Upper lobe of left lung (tissue), 6 donors: ENCODE data around the gene ZSWIM6. TPM values are rescaled to one million over a fixed set of nuclear protein-coding genes. Genes with fewer than 3 reads are reported as not detected.

Experiments
- ATAC-seq, 2 donors: fragments of 200-7000 bp; cut with Tn5 transposase; one replicate each; pipeline ENCODE4 v1.9.1; 2022; ENCODE audit warnings: mild to moderate bottlenecking in 2 of 2, moderate library complexity in 2 of 2; ENCODE audit not compliant: low FRiP score in 2 of 2
- DNase-seq, 2 donors: peaks; one replicate each; pipeline ENCODE4 v3.0.0-alpha.2; 2019 to 2020
- H3K27ac ChIP-seq, 4 donors: fragments of 200-600 bp; sonication (generic); one replicate each; pipeline ENCODE4 v1.5.1; 2016 to 2019
- H3K27me3 ChIP-seq, 4 donors: fragments of 200-600 bp; sonication (generic); one replicate each; pipeline ENCODE4 v1.5.1; 2017 to 2019
- H3K36me3 ChIP-seq, 4 donors: fragments of 200-600 bp; sonication (generic); one replicate each; pipeline ENCODE4 v1.5.1; 2016 to 2019
- H3K4me1 ChIP-seq, 4 donors: fragments of 200-600 bp; sonication (generic); one replicate each; pipeline ENCODE4 v1.5.1; 2018 to 2019
- H3K4me3 ChIP-seq, 4 donors: fragments of 200-600 bp; sonication (generic); one replicate each; pipeline ENCODE4 v1.5.1; 2017 to 2019; ENCODE audit warnings: mild to moderate bottlenecking in 2 of 4, moderate library complexity in 1 of 4
- H3K9me3 ChIP-seq, 4 donors: fragments of 200-600 bp; sonication (generic); one replicate each; pipeline ENCODE4 v1.5.1; 2018 to 2019
- CTCF ChIP-seq, 6 experiments: fragments of 450-650 bp in 4 of 6; fragments of 200-600 bp in 2 of 6; sonication (generic) in 2 of 6; IDR thresholded peaks; one replicate each; pipeline ENCODE4 v1.5.1; 2016 to 2019; ENCODE audit warnings: antibody characterized with exemption in 6 of 6
- EP300 ChIP-seq, 4 donors: sonication (generic); formaldehyde crosslinking; IDR thresholded peaks; one replicate each; pipeline ENCODE4 v1.5.1; 2017; ENCODE audit warnings: antibody characterized with exemption in 4 of 4, control low read depth in 2 of 4
- POLR2A ChIP-seq, 4 donors: fragments of 450-650 bp; IDR thresholded peaks; one replicate each; pipeline ENCODE4 v1.5.1; 2016 to 2017; ENCODE audit warnings: antibody characterized with exemption in 4 of 4, mild to moderate bottlenecking in 2 of 4
- POLR2AphosphoS5 ChIP-seq, 2 donors: sonication (generic); formaldehyde crosslinking; IDR thresholded peaks; one replicate each; pipeline ENCODE4 v1.5.1; 2017; ENCODE audit warnings: antibody characterized with exemption in 2 of 2
- WGBS, 2 donors: methylation state at CpG; one replicate each; pipeline ENCODE4 v1.1.5; 2017 to 2018; 5-methylcytosine and 5-hydroxymethylcytosine counted together
- total RNA-seq, 6 donors: library from RNA; depleted of rRNA in 4 of 6; stranded (reverse); fragments of >200 nt in 4 of 6; gene quantifications; one replicate each; pipeline versions ENCODE4 v1.1.0 to v1.2.1, GENCODE V29; 2016 to 2021
- donor health status: DM: no; HTN: no; CAD: no; lungs with moderate emphysema.
- donor health status: DM: no; HTN: yes; CAD: no; lungs with severe emphysema.

The ZSWIM6 gene
- total RNA-seq, 6 donors from 2014 or later = 10.5 to 22.3 (median 15.7) TPM

GRCh38 chr5:61371474-61371873 is 39.4 kb downstream of the ZSWIM6 start:
- DNase-seq = no peak
- WGBS, 2 donors = 75 to 81% methylated on average over 5 of the region's 5 CpGs
- TF ChIP-seq EP300 (IDR thresholded peaks at IDR 0.05) (no peak), POLR2A (IDR thresholded peaks at IDR 0.05) (no peak), POLR2AphosphoS5 (IDR thresholded peaks at IDR 0.05) (no peak)
- H3K27ac ChIP-seq = no peak overlapping the region
- no peak for ATAC-seq
- H3K4me1 ChIP-seq = peaks cover 0 to 4% (median 1%) of the 10 kb centered on the region in 4 donors
- no peaks in the 10 kb centered on the region for H3K36me3 ChIP-seq
- H3K9me3 ChIP-seq = no peaks in the 10 kb centered on the region
- H3K4me3 ChIP-seq = no peak overlapping the region
- H3K27me3 ChIP-seq = no peaks in the 10 kb centered on the region

- Histone ChIP-seq H3K4me1 (no peaks in the 10 kb centered on the region), H3K36me3 (no peaks in the 10 kb centered on the region), H3K4me3 (no peak overlapping the region), H3K27ac (no peak overlapping the region), H3K9me3 (no peaks in the 10 kb centered on the region), H3K27me3 (no peaks in the 10 kb centered on the region)
- TF ChIP-seq EP300 (IDR thresholded peaks at IDR 0.05) (no peak), POLR2AphosphoS5 (IDR thresholded peaks at IDR 0.05) (no peak), POLR2A (IDR thresholded peaks at IDR 0.05) (no peak), CTCF (IDR thresholded peaks at IDR 0.05) (no peak)
- WGBS, 2 donors = 85 to 96% methylated on average over 2 of the region's 2 CpGs
- ATAC-seq (no peak), DNase-seq (no peak)
Observed at GRCh38 chr5:61379677-61380076, 47.6 kb downstream of the ZSWIM6 start.

GRCh38 chr5:61381968-61382367 is 49.9 kb downstream of the ZSWIM6 start:
- no peak for DNase-seq
- Histone ChIP-seq H3K4me1 (peaks cover 0 to 4% (median 0%) of the 10 kb centered on the region in 4 donors), H3K4me3 (no peak overlapping the region), H3K27me3 (no peaks in the 10 kb centered on the region), H3K27ac (no peak overlapping the region), H3K9me3 (no peaks in the 10 kb centered on the region), H3K36me3 (no peaks in the 10 kb centered on the region)
- TF ChIP-seq CTCF (IDR thresholded peaks at IDR 0.05) (no peak), EP300 (IDR thresholded peaks at IDR 0.05) (no peak), POLR2A (IDR thresholded peaks at IDR 0.05) (no peak), POLR2AphosphoS5 (IDR thresholded peaks at IDR 0.05) (no peak)
- WGBS, 2 donors = 93 to 95% methylated on average over 2 of the region's 2 CpGs
- no peak for ATAC-seq

- Histone ChIP-seq H3K36me3 (no peaks in the 10 kb centered on the region), H3K4me3 (no peak overlapping the region), H3K27me3 (no peaks in the 10 kb centered on the region), H3K4me1 (peaks cover 0 to 14% (median 5%) of the 10 kb centered on the region in 4 donors), H3K9me3 (no peaks in the 10 kb centered on the region), H3K27ac (no peak overlapping the region)
- WGBS, 2 donors = 95 to 96% methylated on average over 3 of the region's 3 CpGs
- TF ChIP-seq POLR2AphosphoS5 (IDR thresholded peaks at IDR 0.05) = no peak
- no peak for TF ChIP-seq EP300 (IDR thresholded peaks at IDR 0.05)
- no peak for TF ChIP-seq CTCF (IDR thresholded peaks at IDR 0.05)
- no peak for TF ChIP-seq POLR2A (IDR thresholded peaks at IDR 0.05)
- ATAC-seq (no peak), DNase-seq (no peak)
Observed at GRCh38 chr5:61385627-61386026, 53.6 kb downstream of the ZSWIM6 start.

- Histone ChIP-seq H3K9me3 (no peaks in the 10 kb centered on the region), H3K27me3 (no peaks in the 10 kb centered on the region), H3K27ac (no peak overlapping the region), H3K36me3 (no peaks in the 10 kb centered on the region), H3K4me1 (peaks cover 0 to 14% (median 5%) of the 10 kb centered on the region in 4 donors), H3K4me3 (no peak overlapping the region)
- no peak for TF ChIP-seq POLR2AphosphoS5 (IDR thresholded peaks at IDR 0.05)
- TF ChIP-seq POLR2A (IDR thresholded peaks at IDR 0.05) = no peak
- TF ChIP-seq EP300 (IDR thresholded peaks at IDR 0.05) = no peak
- TF ChIP-seq CTCF (IDR thresholded peaks at IDR 0.05) = no peak
- no peak for ATAC-seq
- DNase-seq = no peak
- 59 to 60% methylated on average over 2 of the region's 2 CpGs for WGBS, 2 donors
Observed at GRCh38 chr5:61386045-61386800, 54.2 kb downstream of the ZSWIM6 start.
